Adrenal gland (tissue), 5 donors: Measurements from ENCODE around the gene MOCS3.

ENCODE experiments used
- CTCF ChIP-seq, 6 experiments: fragments of 450-650 bp in 4 of 6; fragments of 200-600 bp in 2 of 6; sonication (generic) in 1 of 6; IDR thresholded peaks; 1 replicate in 5 of 6; 2 replicates in 1 of 6; pipeline versions ENCODE4 v1.5.1 to v1.8.0; 2016 to 2021; ENCODE audit warnings: antibody characterized with exemption in 6 of 6, mild to moderate bottlenecking in 2 of 6, moderate library complexity in 1 of 6
- POLR2A ChIP-seq, 2 donors: fragments of 450-650 bp; IDR thresholded peaks; one replicate each; pipeline ENCODE4 v1.6.1; 2017; ENCODE audit warnings: antibody characterized with exemption in 2 of 2, mild to moderate bottlenecking in 2 of 2, moderate library complexity in 1 of 2
- donor health status: DM: no; HTN: no; CAD: no.

GRCh38 chr20:50969912-50970311 is 11.3 kb downstream of the MOCS3 start:
- TF ChIP-seq CTCF (IDR thresholded peaks at IDR 0.05) = no peak
- no peak for TF ChIP-seq POLR2A (IDR thresholded peaks at IDR 0.05)
